Activated CD8-positive, alpha-beta memory T cell treated with anti-CD3 and anti-CD28 coated beads, Interleukin-2, amount 50 U/mL, for 4 hours (primary cell): ENCODE measurements around the gene DNMT1.

Experiments
- DNase-seq: peaks from one replicate; pipeline ENCODE4 v3.0.0-alpha.2; 2020

Gene DNMT1

DNA sequence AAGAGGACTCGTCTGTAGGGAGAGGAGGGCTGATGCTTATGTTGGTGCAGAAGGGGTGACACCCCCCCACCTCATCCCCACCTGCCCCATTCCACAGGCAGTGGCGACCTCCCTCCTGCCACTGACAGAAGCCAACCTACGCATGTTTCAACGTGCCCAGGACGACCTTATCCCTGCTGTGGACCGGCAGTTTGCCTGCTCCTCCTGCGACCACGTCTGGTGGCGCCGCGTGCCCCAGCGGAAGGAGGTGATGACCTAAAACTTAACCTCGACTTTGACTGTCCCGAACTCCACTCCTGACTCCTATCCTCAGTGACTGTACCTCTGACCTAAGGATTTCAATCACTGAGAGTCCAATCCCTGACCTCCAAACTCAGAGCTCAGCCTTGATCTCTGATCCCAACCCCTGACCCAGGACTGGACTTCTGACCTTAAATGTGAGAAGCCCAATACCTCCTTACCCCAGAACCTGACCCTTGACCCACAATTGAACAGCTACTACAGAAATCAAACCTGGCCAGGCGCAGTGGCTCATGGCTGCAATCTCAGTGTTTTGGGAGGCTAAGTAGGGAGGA lies 104.9 kb downstream of the DNMT1 start:
- DNase-seq: no peak

DNA sequence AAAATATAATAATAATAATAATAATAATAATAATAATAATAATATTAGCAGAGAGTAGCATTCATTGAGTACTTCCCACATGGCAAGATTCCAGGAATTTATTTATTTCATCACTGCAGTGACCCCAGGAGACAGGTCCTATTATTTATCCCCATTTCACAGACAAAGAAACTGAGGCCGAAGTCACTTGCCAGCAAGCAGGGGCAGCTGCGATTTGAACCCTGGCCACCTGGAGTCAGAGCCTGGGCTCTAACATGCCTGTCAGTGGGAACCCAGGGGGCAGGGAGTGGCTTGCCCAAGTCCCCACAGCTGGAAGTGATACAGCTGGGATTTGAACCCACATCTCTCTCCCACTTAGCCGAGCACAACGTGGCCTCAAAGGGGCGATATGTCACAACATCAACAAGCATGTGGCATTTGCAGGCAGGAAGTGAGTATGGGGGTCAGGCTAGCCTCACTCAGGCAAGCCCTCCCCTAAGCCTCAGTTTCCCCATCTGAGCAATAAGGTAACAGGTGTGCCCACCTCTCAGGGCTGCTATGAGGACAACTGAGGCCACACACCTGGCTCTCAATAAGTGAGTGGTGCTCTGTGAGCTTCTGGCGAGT lies 105.7 kb downstream of the DNMT1 start:
- no peak for DNase-seq

DNA sequence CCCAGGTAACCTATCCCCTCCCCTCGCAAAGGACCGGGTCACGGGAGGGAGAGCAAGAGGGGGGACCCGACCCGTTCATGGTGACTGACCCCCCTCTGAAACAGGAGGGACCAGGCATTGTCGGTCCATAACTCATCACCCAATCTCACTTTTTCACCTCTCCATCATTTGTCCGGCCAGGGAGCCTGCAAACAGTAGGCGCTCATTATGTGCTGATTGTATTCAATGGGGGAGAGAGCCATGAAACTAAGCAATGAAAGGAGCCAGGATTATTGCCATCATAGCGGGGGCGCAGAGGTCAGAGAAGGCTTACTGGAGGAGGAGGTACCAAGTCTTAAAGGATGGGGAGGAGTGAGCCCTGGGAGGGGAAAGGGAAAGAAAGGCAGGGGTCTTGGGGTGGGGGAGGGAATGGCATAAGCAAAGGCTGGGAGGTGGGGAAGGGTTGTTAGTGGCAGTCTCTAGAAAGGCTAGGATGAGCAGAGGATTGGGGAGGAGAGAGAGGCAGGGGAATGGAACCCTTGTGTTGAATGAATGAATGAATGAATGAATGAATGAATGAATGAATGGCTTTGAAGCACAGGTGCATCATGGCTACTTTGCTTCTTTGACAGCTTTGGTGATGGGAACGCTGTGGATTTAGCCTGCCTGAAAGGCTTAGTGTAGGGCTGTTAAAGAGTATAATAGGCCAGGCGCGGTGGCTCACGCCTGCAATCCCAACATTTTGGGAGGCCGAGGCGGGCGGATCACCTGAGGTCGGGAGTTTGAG lies 107.3 kb downstream of the DNMT1 start:
- DNase-seq: no peak

DNA sequence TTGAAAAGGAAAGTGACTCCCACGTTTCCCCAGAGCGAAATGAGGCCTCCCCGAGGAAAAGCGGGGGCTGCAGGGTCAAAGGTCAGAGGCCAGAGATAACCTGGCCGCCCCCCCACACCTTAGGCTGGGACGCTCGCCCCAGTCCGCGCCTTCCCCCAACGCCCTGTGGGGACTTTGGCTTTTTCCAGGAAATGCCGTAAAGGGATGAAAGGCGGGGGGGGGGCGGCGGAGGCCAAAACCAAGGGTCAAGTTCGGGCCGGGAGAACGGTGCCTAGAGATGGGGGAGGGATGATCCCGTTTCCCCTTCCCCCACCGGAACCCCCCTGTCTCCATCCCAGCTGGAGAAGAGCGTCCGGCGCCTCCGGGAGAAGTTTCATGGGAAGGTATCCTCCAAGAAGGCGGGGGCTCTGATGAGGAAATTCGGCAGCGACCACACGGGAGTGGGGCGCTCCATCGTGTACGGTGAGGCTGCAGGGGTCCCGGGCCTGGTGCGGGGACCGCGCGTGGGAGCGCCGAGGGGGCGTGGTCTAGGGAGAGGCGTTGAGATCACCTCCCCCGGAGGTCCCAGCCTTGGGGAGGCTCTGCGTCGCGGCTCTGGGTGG lies 108.1 kb downstream of the DNMT1 start:
- DNase-seq: peak; percentile 69

DNA sequence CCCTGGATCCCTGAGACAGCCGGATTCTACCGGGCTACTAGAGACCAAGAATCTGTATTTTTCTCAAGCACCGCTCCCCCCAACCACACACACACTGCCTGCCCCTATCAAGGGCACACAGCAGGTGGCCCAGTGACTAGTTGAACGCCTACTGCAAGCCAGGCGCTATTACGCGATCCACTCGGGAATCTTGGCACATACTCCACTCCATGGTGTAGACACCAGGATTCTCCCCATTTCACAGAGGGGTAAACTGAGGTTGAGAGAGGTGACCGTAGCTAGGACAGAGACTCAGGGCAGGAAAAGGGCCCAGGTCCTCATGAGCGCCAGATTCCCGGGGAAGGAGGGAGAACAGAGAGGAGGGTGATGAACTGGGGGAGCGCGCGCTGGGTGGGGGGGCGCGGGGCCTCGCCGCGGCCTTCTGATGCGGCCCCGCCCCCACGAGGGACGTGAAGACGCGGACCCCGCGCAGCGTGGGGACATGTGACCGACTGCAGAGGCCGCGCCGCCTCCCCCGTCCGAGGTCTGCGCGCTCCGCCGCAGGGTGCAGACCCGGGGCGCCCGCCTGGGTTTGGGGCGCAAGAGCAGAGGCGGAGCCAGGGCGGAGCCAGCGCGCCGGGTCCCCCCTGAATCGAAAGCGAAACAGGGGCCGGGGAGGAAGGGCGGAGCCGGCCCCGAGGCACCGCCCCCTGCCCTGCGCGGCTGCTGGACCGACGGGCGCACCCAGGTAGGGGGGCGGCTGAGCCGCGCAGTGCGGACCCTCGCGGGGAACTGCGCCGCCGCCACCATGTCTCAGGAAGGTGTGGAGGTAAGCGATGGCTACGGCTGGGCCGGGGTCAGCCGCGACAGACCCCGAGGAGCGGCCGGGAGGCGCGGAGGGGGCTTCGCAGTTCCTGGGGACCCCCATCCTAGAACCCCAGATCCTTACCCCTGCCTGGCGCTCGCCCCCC lies 108.8 kb downstream of the DNMT1 start, which contains the start of gene SHFL:
SHFL (plus strand) TSS at position 677 of the 950 bp plus-strand sequence; CDS start at position 788, 111 bp downstream.
- peak; percentile 87 for DNase-seq

DNA sequence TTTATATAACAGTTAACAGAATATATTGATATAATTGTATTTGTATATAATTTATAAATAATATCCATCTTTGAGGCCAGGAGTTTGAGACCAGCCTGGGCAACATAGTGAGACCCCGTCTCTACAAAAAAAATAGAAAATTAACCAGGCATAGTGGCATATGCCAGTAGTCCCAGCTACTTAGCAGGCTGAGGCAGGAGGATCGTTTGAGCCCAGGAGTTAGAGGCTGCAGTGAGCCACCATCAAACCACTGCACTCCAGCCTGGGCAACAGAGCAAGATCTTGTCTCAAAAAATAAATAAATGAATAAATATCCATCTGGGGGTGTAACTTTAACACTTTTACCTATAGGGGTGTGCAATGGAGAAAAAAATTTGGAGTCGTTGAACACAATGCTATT lies 110.0 kb downstream of the DNMT1 start:
- no peak for DNase-seq

DNA sequence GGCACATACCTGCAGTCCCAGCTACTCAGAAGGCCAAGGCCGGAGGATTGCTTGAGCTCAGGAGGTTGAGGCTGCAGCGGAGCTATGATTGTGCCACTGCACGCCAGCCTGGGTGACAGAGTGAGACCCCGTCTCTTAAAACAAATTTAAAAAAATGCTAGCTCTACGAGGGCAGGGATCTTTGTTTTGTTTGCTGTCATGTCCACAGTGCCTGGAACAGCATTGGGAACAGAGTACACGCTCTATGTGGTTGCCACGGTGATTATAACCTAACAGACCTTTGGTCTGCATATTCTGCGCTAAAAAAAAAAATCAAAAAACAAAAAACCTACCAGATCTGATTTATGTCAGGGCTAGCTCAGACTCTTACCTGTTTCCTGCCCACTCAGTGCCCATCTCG lies 110.8 kb downstream of the DNMT1 start:
- DNase-seq: no peak
